HG03175 (cell line): ENCODE measurements around the gene LYL1.
A peak's percentile ranks its signal among the peaks of the same experiment; 100 is the strongest.

Experiments
- ATAC-seq: cut with Tn5 transposase; IDR thresholded peaks from one replicate; pipeline ENCODE4 v1.9.1; 2021; ENCODE audit warnings: mild to moderate bottlenecking, moderate library complexity; ENCODE audit not compliant: unreplicated experiment

LYL1 gene

DNA sequence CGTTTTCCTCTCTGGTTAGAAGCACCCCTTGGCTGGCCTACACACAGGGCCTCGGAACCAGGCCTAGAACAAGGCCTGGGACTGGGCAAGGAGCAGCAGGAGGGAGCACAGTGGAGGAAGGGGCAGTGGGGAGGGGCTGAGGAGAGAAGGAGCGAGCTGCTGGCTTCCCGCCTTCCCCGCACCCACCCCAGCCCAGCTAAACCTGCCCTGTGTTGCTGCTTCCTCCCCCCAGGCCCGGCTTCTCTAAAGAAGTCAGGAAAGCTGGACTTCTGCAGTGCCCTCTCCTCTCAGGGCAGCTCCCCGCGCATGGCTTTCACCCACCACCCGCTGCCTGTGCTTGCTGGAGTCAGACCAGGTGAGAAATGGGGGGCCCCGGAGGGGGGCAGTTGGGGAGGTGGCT is 24.3 kb downstream of the LYL1 start:
- ATAC-seq, result no peak

DNA sequence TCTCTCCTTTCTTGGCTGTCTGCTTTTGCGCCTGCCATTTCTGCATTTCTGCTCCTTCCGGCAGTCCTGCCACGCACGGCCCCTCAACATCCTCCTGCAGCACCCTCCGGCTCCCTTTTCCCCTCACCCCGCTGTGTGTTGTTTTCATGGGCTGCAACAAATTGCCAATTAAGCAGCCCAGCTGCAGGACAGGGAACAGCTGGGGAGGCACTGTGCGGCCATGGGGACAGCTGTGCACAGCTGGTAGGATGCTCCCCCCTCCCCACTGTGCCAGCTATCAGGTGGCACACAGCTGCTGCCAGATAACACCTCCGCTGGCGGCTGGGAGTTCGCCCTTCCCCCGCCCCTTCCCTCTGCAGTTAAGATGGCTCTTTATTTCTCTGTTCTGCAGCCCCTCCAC is 25.4 kb downstream of the LYL1 start:
- ATAC-seq, result no peak

DNA sequence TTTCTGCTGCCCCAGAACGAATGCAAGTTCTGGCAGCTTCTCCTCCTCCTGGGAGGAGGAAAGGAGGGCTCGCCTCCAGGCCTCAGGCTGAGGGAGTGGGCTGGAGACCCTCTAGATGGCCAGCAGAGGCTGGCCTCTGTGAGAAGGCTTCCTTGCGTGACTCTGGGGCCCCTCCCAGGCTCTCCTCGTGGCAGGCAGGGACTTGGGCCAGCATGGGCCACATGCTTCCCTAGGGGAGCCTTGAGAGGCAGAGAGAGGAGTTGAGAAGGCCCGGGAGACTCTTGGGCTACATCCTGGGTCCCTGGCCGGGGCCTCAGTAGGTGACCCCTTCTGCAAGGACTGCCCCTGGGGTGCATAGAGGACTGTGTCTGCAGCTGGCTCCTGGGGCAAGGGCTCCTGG is 25.9 kb downstream of the LYL1 start:
- ATAC-seq, result no peak

DNA sequence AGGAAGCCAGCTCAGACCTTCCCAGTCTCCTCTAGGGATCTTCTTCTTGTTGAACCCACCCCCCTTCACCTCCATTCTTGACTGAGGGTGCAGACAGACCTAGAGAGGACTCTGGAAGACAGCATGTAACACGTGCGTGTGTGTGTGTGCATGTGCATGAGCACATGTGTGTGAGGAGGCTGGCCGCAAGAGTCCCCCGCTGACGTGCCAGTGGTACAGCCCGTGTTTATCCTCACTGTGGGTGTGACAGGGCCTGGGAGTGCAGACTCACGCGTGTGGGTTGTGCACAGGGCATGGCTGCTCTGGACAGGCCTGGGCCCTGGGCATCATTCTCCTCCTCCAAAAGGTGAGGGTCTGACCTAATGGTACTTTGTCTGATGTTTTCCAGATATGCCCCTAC is 26.3 kb downstream of the LYL1 start:
- ATAC-seq, result no peak

DNA sequence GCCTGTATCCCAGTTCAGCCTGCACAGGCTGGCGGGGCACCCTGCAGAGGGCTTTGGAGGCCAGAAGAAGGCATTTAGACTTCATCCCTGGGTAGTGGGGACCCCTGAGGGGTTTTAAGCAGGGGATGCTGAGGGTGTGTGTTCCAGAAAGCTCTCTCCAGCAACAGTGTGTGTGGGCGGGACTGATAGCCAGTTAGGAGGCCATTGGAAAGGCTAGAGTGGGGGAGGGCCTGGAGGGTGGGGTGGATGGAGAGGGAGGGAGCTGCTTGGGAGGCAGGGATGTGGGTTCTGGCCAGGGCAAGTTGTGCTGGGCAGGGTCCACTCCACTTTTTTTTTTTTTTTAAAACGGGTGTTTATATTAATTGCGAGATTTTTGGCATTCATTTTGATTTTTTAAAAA is 28.3 kb downstream of the LYL1 start:
- ATAC-seq, result no peak

DNA sequence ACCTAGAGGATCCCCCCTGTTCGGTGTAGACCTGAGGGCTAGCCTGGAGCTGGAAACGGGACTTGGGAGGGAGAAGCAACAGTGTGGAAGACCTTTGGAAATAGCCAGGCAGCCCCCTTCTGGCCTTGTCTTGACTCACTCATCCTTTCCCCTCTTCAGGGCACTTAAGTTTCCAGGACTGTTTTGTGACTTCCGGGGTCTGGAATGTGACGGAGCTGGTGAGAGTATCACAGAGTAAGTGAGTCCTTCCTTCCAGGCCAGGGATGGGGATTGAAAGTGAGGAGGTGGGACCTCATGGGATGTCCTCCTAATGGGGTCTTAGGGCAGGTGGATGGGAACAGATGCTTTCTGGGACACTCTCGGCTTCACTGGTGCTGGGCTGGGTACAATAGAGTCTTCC is 29.4 kb downstream of the LYL1 start:
- ATAC-seq, result no peak

DNA sequence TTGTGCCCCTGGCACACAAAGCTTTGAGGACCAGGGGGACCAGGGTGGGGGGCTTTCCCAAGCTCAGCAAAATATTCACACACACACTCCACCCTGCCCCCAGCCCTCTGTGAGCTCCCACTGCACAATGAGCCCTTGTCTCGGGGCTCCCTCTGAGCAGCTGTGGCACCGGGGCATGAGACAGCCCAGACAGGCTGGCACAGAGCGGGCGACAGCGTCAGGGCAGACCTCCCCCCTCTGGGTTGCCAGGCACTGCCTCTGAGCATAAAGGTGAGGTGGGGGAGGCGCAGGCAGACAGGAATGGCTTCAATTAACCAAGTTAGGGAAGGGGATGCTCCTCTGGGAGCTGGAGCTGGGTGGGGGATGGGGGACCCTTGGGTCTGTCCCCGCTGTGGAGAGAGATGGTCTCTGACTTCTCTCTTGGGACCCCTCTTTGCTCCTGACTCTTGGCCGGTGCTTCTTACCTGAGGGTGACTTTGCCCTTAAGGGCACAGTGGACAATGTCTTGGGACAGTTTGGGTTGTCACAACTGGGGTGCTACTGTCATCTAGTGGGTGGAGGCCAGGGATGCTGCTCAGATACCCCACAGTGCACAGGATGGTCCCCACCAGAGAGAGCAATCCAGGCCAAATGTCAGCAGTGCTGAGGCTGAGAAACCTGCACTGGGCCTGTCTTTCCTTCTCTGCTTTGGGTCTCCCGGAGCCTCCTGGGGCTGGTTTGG is 30.3 kb downstream of the LYL1 start:
- ATAC-seq, result no peak

DNA sequence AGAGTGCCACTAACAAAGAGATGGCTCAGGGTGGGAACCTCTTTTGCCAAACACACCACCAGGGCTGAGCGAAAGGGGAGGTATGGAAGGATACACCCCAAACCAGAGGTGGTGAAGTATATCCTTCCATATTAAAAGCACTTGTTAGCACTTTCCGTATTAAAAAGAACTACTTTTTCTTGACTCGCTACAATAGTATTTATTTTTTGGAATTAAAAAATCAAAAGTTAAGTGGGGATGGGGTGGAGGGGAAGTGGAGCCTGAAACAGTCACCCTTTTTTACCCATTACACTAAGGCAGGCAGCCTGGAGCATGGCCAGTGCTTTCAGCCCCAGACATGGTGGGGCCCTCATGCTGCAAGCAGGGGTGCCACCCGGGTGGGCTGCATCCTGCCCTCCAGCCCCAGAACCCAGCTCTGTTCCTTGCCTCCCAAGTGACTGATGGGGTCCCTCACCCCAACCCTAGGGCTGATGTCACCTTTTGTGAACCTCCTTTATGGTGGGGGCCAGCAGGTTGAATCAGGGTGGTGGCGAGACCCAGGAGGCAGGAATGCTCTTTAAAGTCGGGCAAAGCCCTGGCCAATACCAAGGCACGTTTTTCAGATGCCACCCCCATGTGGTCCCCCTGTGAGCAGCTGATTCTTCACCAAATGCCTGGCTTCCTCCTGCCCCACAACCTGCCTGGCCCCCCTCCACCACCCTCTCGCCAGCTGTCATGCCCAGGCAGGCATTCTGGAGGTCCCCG is 31.0 kb downstream of the LYL1 start:
- ATAC-seq, result no peak

DNA sequence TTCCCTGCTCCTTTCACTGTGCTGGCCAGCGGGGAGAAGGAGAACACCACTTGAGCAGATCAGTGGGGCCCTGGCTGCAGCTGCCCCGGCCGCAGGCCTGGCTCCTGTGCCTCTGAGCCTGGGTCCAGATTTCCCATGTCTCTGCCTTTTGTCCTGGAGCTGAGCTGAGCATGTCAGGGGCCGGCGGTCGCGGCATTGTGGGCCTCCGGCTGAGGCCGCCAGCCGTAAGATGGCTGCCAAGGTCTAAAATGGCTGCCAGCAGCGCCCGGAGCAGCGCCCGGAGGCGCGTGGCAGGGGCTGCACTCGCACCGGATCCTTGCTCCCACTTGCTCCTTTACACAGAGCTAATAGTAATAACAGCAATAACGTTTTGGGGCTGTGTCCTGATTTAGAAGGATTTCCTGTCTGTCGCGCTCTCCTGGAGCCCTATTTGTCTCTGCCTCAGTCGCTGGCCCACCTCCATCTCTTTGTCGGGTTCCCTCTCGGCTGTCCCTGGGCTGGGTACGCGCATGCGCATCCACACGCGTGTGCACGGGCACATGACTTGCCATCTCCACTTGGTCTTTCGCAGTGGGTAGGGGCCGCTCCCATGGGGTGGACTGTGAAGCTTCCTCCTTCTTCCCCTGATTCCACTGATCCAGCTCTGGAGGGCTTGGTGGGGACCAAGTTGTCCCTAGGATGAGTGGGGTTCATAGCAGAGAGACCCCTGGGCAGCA is 32.1 kb downstream of the LYL1 start:
- ATAC-seq, result no peak

DNA sequence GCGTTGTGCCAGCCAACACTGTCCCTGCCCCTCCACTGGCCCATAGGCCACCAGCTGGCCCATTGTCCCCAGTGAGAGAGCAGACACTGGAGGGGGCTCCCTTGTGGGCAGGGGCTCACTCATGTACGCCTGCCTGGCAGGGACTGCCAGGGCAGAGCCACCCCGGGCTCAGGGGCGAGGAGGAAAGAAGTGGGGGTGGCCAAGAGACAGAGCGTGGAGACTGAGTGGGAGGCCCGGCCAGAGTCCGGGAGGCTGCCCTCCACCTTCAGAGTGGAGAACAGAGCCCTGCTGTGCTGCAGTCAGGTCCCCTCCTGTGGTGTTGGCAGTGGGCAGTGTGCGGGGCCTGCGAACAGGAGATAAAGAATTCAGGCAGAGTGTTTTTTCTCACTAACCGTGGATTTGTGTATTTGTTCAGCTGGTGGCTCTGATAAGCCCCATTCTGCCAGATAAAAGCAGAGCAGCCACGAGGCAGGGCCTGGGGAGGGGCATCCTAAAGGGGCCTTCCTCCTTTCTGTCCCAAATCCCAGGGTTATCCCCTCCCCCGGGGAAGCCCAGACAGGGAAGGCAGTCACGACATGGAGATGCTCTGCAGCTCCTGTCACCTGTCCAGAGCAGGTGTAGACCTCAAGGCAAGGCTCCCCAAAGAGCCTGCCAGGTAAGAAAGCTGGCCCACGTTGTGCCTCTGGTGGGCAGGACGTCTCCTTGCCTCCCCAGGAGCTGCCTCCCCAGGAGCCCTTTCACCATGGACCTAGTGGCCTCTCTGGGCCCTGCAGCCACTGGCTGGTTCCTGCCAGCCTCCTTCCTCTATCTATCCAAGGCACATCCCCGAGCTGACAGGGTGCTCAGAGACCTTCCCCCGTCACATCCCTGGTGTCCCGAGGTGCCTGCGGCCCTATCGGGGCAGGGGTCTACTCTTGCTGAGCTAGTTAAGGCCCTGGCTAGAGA is 33.0 kb downstream of the LYL1 start:
- ATAC-seq, result no peak

DNA sequence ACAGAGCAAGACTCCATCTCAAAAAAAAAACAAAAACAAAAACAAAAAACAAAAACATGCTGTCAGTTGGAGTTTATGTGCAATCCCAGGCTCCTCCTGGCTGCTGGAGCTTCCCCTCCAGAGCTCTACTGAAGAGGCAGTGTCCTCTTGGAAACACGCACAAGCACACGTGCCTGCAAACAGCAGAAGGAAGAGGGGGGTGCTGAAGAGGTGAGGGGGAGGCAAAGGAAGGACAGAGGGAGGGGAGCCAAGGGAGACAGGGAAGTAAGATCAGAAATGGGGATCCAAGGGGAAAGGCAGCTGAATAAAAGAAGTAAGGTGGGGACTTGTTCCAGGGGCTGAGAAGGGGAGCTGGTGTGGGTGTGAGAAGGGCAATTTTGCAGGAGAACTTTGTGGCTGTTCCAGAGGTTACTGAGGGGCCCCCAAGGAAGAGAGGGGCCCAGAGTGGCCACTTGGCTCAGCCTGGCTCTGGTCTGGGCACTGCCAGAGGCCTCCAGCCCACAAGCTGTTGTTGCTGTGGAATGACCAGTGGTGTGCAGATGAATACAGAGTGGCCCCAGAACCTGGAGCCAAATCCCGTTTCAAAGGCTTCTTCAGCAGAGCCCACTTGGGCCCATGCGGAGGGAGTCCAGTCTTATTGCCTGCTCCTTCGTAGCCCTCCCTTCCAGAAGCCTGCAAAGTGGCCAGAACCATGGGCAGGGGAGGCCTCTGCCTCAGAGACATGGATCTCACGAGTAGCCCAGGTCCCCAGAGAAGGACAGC is 34.4 kb downstream of the LYL1 start:
- no peak for ATAC-seq

DNA sequence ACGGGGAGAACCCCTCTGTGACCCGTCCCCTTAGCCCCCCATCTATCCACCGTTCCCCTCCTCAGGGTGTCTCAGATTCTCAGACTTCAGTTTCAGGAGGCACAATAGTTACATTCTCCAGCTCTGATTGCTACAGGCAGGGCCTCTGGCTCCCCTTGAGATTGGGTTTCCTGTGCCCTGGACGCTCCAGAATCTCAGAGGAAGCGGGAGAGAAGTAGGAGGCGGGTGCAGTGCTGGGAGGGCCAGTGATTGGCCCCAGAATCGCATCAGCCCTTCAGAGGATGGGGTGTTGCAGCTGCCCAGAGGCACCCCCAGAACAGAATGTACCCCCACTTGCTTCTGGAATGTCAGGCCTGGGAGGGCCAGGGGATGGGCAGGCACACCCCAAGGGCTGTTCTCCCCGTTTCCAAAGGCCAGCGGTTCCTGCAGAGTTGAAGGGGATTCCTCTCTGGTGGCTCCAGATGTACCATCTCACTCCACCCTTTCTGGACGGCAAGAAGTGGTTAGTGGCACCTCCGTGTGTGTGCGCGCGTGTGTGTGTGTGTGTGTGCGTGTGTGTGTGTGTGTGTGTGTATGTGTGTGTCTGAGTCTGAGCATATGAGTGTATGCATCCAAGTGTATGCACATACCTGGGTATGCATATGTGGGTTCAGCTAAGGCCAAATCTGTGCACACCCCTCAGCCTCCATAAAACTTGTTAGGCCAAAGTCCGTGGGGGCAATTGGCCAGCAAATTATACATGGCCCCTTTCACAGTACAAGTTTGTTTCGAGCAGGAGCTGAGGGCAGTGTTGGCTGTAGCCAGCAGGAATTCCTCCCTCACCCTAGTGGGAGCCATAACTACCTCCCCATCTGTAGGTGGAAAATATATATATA is 35.5 kb downstream of the LYL1 start:
- no peak for ATAC-seq

DNA sequence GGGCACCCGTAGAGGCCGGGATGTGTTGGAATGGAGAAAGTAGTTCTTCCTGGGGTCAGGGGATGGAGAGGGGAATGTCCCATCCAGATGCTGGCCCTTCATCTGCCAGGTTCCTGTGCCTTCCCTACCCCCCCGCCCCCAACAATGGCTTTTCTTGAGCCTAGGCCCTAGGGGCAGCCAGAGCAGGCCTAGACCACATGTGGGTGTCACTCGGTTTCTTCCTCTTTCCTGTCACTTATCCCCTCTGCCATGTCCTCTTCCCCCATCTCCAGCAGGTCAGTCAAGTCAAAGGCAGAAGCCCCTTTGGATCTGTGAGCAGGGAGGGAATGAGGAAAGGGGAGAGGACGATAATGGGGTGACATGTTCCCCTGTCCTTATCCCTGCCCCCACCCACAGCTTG is 36.4 kb downstream of the LYL1 start:
- ATAC-seq, result no peak

DNA sequence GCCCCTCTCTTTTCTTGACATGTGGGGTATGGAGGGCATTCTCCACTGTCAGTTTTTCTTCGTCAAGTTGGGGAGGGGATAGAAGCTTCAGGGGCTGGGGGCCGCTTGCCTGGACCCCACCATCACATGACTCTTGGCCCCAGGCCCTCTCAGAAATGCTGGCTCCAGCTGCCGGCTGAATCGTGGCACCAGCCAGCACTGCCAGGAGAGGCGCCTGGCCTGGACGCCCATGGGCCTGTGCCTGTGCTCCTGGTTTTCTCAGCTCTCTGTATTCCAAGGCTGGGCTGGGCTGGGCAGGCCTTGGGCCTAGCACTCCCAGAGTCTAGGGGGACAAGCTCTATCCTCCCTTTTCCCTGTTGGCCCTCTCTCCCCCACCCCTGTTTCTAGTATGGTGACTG is 38.6 kb downstream of the LYL1 start:
- no peak for ATAC-seq

DNA sequence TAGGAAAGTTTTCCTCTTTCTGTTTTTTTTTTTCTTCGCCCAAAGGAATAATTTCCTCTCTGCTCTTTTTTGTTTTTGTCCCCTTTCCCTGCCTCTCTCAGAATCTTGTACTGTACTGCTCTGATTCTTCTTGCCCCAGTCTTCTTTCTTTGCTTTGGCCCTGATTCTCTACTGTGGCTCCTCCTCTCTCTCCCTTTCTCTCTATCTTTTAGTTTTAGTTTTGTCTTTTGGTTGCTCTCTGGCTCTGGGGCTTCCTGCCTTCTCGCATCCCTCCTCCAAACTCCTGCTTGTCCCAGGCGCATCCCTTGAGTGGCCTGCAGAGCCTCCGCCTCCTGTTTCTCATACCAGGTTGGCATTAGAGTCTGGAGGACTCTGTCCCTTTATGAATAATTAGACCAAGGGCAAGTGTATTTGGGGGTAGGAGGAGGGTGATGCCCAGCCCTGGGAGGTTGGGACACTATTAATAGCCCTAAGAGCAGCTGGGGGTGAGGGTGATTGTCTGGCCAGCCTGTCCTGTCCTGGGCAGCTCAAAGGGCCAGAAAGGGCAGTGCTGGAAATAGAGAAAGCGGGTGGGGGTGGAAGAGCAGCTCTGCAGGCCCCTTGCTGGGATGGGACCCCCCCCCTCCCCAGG is 39.1 kb downstream of the LYL1 start:
- no peak for ATAC-seq

DNA sequence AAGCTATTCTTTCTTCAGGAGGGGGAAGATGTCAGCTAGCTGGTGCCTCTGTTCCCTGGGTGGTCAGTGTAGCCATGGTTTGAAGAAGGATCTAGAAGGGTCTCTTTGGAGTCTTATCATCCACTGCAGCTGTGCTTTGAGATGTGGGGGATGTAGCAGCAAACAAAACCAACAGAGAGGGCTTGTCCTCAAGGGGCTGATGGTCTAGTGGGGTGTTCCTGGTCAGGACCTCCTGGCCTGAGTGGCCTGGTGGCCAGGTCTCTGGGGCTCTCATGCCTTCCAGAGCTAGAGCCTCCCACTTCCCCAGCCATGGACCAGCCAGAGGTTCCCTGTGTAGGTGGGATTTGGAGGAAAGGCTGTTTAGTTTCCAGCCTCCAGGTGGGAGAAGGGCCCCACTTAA is 40.3 kb downstream of the LYL1 start:
- no peak for ATAC-seq

DNA sequence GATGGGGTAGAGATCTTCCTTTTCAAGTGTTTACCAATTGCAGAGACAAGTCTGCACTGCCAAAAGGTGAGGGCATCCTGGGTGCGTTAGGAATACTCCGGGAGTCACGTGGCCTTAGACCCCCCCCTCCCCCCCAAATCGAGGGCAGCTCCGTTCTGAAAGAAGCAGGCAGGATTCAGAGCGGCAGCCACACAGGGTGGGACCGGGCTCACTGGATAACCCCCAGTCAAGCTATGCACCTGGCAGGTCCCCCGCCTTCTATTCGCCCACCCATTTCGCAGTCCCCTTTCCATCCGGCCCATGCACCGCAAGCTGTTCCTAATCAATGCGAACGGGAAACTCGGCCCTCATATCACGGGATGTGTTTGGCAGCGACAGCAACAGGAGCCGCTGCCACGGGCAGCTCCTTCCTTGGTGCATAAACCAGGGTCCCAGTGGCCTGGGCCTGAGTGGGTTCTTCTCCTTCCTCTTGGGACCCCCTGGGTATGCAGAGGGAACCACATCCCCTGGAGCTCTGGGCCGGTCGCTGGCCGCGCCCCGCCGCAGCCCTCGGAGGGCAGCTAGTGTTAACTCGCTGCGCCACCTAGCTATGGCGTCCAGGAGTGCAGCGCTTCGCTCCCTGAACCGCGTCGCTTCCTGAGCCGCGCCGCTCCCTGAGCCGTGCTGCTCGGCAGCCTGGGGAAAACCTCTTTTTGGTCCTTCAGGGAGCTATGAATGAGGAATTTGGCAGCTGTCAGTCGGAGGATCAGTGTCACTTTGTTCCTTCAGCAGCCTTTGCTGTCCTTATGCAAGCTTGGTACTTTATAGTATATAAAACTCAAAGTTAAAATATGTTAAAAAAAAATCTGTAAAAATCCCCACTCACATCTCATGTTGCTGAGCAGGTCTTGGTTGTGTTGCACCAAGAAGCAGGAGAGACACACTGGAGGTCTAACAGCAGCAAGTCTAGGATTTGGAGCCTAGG is 41.4 kb downstream of the LYL1 start:
- ATAC-seq, result peak; percentile 52
